HG03439 (cell line): ENCODE data around the gene TMEM174.
A peak's percentile ranks its signal among the peaks of the same experiment; 100 is the strongest.

Experiments
- ATAC-seq: cut with Tn5 transposase; IDR thresholded peaks from one replicate; pipeline ENCODE4 v1.9.1; 2021; ENCODE audit warnings: mild to moderate bottlenecking, moderate library complexity; ENCODE audit not compliant: unreplicated experiment

TMEM174 gene

DNA sequence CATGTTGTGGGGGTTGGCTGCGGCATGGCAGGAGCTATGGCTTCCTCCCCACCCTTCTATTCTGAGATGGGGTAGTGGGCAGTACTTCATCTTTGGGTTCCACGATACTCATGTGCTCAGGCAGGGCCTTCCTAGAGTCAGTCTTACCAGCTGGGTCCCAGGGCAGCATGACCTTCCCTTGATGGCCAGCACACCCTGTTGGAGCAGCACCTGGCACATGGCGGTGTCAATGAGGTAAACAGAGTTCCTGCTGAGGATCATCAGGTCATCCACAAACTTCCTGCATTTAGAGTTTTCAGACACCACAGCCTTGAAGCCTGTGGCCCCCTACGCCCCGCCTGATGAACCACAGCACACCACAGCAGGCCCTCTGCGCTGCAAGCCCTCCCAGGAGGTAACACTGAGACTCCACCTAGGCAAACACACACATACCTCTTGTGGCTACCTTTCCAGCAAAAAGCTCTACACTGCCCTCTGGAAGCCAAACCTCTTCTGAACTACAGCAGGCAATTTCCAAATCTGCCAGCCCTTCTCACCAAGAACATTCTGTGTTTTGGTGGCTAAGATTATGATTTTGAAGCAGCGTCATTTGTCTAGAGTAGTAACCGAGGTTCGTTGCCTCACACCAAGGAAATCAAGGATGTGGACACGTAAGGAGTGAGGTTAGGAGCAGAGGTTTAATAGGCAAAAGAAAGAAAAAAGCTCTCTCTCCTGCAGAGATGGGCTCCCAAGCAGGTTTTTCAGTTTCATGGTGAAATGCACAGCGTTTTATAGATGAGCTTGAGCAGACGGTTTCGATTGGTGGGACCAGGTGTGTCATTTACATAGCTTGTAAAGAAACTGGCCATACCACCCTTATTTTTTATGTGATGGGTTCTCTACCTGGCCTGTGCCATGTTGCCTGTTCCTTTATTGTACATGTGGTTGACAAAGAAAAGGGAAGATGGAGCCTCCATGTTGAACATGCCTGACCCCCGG, 20.3 kb upstream of the TMEM174 start:
- no peak for ATAC-seq

DNA sequence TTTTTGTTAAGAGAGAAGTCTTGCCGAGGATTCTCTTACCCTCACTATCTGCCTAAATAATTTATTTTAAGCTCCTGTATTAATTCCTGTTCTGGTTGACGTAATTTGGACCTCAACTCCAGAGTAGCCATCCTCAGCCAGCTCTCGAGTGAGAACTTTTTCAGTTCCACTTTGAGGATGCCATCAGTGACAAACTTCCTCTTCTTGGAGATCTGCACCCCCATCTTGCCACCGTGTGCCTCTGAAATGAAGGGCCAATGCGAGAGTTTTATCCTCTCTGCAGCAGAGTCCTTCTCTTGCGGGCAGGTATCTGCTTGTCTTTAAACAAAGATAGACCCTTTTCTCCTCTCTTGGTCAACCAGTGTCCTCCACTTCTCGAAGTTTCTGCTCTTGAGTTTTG, 19.5 kb upstream of the TMEM174 start:
- ATAC-seq = no peak

DNA sequence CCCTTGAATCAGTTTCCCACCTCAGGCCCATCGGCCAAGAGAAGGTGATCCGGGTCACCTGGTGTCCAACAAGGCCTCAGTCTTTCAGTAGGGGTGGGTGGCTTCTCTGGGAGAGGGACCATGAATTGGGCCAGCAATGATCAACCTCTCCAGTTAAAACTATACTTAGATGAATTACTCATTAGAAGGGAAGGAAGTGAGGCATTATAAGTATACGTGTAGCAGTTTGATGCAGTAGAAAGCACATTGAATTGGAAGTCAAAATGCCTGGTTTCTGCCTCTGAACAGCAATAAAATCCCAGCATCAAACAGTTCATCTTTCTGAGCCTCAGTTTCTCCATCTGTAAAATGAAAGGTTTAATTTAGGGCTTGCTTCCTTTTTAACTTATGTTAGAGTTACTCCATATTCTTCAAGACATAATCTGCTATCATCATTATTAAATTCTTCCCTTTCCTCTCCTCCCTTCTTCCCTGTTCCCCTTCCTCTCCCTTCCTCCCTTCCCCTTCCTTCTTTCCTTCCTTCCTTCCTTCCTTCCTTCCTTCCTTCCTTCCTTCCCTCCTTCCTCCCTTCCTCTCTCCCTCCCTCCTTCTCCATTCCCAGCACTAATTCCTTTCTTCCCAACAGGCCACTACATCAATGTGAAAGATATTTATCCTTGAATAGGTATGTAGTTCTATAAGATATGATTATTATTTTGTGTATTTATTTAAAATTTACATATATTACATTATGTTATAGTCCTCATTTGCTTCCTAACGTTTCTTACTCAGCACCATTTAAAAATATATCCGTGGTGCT, 18.6 kb upstream of the TMEM174 start:
- ATAC-seq = no peak

DNA sequence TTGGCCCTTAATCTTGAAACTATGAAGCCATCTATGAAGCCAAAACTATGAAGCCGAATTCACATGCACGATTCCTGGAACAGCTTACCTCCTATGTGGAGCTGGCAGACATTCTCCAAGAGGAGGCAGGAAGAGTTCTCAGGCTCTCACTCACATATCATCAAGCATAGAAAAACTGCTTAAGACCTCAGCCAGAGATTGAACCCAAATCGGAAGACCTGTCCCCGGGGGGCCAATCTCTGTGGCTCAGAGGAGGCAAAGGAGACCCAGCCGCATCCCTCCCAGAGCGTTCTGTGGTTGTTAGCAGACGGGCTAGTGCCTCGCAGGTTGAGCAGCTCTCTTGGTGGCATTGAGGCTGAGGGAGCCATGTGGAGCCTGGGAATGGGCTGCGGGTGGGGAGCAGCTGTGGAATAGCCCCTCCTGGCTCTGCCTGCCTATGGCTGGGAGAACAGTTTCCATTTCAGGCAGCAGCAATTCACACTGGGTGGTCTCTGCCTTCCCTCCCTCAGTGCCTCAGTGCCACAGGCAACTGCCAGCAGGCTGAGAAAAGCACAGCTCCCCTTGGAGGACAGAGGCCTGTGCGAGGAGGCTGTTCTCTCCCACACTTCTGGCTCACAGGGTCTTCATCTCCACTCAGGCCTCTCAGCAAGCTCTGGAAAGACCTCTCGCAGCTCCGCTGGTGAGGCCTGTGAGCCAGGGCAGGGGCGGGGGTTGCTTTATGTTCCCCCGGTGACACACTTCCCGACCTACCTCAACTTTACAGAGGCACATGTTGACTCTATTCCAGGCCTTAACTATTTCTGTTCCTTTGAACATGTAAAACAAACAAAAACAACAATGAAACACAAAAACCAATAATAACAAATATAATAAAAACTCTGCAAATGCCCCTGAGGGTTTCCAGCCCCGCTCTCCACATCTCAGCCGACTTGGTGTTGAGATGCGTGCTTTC, 17.4 kb upstream of the TMEM174 start:
- ATAC-seq = no peak

DNA sequence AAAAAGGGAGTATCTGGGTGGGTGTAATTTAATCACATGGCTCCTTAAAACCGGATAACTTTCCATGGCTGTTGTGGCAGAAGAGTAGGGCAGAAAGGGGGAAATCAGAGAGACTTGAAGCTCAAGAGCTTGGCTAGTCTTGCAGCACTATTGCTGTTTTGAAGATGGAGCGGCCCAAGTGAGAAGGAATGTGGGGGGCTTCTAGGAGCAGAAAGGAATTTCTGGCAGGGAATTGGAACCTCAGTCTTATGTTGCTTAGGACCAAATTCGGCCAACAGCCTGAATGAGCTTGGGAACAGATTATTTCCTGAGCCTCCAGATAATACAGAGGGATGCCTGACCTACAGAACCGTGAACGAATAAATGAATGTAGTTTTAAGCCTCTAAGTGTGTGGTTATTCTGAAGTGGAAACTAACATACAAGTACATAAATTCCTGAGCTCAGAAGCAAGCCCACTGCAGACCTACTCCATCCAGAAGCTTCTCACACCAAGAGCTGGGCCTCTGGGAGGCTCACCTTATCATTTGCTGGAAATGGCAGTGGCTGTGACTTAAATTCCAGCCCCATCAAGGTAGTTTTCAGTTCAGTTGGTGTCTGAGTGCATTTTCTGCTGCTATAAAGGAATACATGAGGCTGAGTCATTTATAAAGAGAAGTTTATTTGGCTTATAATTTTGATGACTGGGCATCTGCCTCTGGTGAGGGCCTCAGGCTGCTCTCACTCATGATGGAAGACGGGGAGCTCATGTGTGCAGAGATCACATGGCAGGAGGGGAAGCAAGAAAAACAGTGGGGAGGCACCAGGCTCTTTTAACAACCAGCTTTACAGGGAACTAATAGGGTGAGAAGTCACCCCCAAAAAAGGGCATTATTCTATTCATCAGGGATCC, 15.3 kb upstream of the TMEM174 start:
- ATAC-seq = no peak

DNA sequence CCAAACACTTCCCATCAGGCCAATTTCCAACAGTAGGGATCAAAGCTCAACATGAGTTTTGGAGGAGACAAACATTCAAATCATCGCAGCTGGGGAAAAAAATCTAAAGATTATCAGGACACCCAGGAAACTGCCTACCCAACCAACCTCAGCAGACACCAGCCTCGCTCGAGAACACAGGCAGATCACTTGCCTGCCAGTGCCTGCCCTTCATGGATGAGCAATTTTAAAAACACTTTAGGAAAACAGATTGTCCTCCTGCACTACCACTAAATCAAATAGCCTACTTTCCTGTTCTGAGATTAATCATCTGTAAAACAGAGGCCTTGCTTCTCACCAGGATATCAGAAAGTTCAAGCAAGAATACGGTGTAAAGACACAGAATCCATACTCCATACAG, 14.7 kb upstream of the TMEM174 start:
- no peak for ATAC-seq

DNA sequence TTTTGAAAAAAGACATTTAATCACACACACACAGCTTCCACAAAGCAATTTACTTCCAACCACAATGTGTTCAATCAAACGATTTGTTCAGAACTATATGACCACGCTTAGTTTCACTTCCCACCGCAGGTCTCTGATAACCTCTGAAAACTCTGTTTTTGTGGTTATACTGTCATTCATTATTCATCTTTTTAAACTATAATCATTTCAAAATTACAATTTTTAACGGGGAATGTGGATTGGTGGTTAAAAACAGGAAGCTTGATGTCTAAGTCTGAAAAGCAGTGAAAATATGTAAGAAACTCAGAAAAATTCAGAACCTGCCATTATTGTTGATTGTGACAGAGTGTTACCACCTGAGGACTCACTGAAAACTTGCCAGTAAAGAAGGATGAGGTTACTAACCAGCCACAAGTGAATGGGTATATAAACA, 12.7 kb upstream of the TMEM174 start:
- ATAC-seq = peak; percentile 54

DNA sequence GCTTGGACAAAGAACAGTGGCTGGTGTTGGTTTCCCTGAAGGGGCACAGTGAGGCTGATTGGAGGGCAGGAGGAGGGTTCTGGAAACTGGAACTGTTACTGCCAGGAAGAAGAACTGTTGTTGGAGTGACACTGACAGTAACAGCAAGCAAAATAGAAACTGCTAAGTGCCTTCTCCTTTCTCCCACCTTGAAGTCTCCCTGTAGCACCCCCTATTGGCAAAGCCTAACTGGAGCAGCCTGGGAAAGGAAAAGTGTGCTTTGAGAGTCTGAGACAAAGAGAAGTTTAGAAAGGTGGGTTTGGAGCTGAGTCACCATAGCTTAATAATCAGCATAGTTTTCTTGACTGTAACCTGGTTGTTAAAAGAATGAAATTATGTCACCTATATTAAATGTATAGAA, 2.5 kb upstream of the TMEM174 start:
- no peak for ATAC-seq

DNA sequence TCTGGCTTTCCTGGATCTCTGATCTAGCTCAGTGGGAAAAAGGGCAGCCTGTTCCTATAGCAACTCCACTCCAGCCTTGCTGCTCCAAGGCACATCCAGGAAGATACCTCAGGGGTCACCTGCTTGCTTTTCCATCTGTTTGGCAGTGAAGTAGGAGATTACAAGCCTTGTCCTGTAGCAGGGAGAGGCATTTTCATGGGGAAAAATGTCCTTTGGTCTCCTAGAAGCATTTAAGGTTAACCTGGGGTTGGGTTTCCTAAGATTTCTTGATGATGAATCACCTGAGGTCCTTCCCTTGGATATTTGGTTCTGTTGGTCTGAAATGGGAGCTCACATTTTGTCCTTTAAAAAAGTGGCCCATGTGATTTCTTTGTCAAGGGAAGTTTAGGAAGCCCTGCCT, 1.5 kb upstream of the TMEM174 start:
- no peak for ATAC-seq

DNA sequence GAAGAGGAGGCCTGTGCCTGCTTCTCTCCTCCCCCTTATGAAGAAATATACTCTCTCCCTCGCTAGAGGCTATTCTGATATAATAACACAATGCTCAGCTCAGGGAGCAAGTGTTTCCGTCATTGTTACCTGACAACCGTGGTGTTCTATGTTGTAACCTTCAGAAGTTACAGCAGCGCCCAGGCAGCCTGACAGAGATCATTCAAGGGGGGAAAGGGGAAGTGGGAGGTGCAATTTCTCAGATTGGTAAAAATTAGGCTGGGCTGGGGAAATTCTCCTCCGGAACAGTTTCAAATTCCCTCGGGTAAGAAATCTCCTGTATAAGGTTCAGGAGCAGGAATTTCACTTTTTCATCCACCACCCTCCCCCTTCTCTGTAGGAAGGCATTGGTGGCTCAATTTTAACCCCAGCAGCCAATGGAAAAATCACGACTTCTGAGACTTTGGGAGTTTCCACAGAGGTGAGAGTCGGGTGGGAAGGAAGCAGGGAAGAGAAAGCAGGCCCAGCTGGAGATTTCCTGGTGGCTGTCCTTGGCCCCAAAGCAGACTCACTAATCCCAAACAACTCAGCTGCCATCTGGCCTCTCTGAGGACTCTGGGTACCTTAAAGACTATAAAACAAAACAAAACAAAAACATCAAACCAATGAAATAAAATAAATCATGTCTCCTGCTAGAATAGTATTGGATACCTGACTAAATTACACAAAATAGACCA, 1.3 kb downstream of the TMEM174 start:
- no peak for ATAC-seq

DNA sequence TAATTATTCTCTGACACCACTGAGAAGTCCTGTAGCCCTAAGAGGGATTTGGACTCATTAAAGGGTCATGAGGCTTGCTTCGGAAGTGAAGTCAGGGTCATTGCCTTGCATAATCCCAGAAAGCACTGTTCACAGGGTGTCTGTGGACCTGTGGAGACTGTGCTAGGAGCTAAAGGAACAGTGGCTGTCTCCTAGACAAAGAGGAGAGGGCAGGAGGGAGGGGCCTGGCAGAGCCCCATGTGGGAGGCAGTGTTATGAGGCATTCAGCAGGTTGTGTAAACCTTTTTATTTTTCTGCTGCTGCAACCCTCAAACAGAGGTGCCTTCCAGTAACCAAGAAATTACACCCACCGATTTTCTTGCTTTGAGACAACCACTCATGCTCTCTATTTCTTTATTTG, 3.3 kb downstream of the TMEM174 start:
- ATAC-seq = no peak

DNA sequence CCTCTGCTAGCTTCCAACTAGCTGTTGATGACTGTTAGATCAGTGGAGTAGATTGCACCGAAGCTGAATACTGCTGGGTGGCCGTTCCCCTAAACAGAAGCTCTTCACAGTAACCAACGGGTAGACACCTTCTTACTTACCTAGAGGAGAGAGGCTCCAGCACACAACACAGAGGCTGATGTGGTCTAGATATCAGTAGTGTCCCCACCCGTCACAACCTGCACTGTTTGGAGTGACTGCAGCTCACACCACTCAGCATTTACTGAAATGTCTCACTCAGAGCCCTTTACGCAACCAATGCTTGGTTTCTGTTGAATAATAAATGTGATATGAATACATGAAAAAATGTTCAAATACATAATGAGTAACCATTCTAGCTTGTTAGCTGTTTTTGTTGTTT, 5.3 kb downstream of the TMEM174 start:
- no peak for ATAC-seq

DNA sequence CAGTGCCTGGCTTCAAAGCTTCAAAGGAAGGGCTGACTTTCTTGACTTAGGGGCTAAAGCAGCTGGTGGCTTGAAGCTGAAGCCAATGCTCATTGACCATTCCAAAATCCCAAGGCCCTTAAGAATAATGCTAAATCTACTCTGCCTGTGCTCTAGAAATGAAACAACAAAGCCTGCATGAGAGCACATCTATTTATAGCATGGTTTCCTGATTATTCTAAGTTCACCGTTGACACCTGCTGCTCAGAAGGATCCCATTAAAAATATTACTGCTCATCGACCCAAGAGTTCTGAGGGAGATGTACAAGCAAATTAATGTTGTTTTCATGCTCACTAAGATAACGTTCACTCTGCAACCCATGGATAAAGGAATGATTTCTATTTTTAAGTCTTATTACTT, 6.7 kb downstream of the TMEM174 start:
- no peak for ATAC-seq

DNA sequence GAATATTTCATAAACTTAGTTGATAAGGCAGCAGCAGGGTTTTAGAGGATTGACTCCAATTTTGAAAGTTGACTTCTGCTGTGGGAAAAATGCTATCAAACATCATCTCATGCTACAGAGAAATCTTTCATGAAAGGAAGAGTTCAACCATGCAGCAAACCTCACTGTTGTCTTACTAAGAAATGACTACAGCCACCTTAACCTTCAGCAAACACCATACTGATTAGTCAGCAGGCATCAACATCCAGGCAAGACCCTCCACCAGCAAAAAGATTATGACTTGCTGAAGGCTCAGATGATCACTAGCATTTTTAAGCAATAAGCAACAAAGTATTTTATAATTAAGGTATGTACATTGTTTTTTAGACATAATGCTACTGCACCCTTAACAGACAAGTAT, 7.6 kb downstream of the TMEM174 start:
- no peak for ATAC-seq

DNA sequence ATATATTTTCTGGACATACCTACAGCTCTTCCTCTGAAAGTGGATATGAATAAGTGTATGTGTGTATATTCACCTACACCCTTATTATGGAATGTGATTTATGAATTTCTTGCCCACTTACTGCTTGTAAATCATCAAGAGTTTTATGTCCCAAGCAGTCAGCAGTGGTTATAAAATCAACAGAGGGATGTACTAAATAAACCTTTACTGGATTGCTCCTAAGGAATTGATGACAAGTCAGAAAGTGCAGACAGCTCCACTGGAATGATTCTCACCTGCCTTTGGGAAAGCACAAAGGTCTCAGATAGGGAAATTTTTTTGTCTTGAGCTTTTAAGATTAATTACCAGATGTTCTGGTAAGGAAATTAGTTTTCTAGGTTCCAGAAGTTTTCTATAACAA, 9.3 kb downstream of the TMEM174 start:
- ATAC-seq = no peak

DNA sequence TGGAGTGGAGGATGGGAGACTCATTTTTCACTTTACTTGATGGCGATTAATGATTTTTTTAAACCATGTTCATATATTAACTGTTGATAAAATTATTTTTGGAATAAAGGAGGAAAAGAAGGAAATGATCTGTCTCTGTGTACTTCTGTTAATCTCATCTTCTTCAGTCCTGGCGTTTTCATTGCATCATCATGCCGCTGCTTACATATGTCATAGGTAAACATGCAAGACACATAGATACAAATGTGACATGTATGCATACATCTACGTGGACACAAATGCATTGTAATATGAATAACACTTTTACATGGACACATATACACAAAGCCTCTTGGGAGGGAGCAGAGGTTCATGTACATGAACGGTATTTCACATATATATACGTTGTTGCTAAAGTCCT, 10.0 kb downstream of the TMEM174 start:
- no peak for ATAC-seq

DNA sequence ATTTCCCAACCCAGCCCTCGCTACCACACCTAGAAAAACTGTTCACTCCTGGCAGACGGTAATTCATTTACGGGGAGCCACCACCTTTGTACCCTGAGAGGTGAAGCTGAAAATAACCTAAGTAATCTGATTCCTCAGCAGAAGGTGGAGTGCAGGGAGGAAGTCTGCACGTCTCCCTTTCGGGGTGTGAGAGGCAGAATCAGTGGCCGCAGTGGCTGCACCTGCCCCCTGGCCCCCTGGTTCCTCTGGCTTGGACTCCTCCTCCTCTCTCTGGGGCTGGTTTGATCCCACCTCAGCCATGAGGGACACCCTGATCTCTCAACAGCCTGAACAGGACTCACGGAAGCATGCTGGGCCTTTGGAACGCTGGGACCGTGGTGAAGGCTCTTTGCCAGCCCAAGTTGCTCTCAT, 10.5 kb downstream of the TMEM174 start:
- no peak for ATAC-seq

DNA sequence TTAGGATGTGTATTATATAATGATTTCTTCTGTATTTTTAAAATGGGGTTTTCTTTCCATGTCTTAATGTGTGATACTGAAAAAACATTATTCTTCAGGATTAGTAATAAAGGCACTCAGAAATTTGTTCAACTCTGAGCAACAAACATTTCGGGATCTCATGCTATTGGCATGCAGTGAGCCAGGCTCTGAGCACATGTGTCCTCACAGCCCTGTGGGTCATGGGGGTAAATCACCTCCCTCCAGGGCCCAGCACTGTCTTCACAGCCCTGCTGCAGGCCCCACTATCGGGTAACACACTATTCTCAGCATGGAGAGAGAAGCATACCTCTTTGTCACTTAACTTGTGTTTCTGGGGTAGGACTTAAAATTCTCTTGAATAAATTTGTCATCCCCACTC, 14.0 kb downstream of the TMEM174 start:
- ATAC-seq = no peak
